ENCODE results near the gene ZNF385C. TPM values are rescaled to one million over a fixed set of nuclear protein-coding genes. Genes with fewer than 3 reads are reported as not detected.
A peak's percentile ranks its signal among the peaks of the same experiment; 100 is the strongest.

Gene ZNF385C
- total RNA-seq, 1 donor from 2014 or later: not detected

DNA sequence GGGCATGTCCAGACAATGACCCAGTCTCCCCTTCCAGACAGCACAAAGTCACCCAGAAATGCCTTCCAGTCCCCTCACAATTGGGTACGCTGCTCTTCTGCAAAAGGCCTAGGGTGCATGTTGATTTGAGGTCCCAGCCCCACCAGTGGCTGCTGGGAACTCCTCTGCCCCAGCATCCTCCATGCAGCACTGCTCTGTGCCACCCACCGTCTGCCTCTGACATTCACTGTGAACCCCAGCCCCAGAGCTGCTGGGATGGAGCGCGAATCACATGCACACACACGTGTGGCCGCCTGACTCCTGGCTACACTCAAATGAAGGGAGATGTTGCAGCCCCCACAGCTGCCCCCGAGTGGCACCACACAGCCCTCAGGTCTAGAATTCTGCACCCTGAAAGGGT lies 46.6 kb downstream of the ZNF385C start:
- no peak for DNase-seq (ENCODE audit: low spot score)

DNA sequence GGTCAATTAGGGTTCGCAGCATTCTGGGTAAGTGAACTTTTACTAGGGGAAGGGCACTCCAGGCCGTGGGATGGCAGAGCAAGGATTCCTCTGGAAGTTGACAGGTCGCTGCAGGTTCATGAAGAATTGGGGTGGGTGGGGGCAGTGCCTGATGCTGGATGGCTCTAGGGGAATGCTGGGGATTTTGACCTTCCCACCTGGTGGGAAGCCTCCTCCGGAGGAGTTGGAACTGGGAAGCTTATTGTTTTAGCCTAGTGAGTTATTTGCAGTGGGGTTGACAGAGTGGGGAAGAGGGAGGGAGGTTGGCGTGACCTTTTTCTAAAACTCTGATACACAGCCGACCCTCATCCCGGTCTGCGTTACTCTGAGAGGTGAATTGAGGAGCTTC lies 47.3 kb downstream of the ZNF385C start:
- no peak for DNase-seq (ENCODE audit: low spot score)

DNA sequence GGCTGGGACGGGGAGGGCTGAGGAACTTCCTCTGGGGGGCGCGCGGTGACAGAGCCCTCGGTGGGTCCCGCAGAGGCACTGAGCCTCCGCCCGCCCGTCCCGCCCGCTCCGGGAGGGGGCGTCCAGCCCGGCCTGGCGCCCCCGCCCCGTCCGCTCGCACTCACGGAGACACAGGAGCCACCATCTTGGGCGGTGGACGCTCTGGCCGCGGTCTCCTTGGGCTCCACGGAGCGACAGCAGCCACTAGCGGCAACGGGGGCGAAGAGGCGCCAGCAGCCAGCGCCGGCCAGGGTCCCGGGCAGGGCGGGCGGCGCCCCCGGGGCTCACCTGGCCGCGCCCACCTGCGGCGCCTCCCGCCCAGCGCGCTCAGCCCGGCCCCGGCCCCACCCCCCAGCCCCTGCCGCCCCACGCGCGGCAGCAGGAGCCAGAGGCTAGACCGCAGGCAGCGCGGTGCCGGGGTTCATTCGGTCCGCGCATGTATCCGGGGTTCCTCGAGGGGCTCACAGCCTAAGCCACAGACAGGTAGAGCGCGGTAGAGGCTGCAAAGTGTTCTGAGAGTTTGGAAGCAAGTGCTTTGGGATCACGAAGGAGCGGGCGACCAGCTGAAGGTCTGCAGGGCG lies 47.8 kb downstream of the ZNF385C start, which contains the start of gene C17orf113:
TSS of gene C17orf113 (minus strand) at position 209 of the 620 bp plus-strand sequence. CDS start 7,225 bp downstream, outside the sequence.
- DNase-seq (ENCODE audit: low spot score): peak; percentile 90

DNA sequence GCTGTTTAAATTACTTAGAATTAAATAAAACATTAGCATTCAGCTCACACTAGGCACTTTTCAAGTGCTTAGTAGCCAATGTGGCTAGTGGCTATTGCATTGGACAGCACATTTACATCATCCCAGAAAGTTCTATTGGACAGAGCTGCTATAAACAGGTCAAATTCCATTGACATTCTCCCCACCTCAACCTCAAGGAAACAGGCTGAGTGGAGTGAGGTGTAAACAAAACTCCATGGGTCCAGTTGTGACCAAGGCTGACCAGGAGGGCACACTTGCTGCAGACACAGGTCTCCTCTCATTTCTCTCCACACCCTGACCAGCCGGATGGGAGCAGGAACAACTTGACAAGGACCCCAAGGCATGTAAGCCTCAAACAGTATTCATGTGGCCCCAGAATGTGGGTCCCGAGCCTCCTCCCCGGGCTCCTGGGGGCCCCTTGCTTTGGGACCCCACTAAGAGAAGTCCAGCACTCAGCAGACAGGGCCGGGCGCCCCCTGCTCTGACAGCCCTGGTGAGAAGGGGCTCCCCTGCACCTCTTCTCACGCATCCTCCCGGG lies 48.4 kb downstream of the ZNF385C start:
- no peak for DNase-seq (ENCODE audit: low spot score)

DNA sequence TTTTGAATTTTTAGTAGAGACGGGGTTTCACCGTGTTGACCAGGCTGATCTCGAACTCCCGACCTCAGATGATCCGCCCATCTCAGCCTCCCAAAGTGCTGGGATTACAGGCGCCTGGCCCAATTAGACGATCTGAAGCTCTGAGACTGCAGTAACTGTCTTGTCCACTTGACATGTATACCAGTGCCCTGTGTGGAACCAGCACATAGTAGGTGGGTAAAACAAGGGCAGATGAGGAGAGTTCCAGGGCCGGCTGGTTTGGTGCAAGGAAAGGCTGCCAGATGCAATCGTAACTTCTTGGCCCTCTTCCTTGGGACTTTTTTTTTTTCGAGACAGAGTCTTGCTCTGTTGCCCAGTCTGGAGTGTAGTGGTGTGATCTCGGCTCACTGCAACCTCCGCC lies 50.9 kb downstream of the ZNF385C start:
- no peak for DNase-seq (ENCODE audit: low spot score)

DNA sequence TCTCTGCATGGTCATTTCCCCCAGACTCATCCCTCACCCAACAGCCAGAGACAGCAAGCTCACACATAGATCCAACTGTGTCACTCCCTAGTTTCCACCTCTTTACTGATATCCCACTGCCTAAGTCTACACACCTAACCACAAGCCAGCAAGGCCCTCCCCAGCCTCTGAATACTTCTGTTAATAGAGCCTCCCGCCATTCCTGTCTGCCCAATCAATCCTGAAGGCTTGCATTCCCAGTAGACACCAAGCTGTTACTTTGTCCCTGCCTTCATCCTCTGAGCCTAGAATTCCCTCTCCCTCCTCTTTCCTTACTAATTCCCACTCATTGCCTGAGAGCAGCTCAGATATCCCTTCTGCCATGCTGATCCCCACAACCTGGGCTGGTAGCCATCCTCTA lies 52.6 kb downstream of the ZNF385C start:
- DNase-seq (ENCODE audit: low spot score): no peak

DNA sequence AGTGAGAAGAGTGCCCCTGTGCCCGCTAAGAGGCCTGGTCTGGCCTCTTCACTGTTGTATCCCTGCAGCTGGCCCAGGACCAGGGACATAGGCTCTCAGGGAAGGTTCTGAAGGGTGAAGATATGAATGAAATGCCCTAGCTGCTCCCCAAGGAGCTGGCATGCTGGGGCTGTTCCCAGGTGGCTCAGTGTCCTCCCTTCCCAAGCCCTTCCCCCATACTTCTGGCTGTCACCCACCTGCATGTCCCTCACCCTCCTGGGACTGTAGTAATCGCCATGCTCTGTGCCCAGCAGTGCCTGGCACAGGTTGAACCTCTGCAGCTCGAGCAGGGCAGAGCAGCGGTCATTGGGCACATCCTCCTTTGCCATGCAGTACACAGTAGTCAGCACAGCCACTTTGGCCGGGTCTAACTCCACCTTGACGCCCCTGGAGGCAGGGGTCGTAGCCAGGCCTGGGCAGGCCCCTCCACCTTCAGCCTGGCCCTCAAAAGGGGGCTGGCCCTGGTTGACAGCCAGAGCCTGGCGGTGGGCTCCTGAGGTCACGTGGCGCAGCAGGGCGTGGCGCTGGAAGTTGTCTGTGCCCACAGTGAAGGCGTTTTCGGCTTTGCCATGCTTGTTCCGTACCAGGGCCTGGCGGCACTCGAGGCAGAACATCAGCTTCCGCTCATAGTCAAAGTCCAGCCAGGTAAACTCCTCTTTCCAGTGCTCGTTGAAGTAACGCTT lies 55.5 kb downstream of the ZNF385C start:
- DNase-seq (ENCODE audit: low spot score): no peak

GRCh38 chr17:42041619-42042018 lies 56.7 kb downstream of the ZNF385C start:
- no peak for DNase-seq (ENCODE audit: low spot score)

DNA sequence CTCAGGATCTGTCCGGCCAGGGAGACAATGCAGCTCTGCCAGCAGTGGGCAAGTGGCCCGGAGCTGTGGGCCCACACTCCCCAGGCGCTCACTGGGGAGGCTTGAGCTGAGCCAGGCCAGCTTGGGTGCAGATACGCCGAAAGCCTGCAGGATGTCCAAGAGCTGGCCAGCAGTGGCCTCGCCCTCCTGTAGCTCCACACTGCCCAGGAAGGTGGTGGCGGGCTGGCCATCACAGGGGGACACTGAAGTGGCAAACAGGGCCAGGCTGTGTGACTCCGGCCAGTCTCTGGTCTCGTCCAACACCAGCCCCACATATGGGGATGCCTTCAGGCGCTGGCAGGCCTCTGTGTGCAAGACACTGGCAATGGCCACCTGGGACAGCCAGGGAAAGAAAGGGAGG lies 57.5 kb downstream of the ZNF385C start:
- DNase-seq (ENCODE audit: low spot score): no peak

DNA sequence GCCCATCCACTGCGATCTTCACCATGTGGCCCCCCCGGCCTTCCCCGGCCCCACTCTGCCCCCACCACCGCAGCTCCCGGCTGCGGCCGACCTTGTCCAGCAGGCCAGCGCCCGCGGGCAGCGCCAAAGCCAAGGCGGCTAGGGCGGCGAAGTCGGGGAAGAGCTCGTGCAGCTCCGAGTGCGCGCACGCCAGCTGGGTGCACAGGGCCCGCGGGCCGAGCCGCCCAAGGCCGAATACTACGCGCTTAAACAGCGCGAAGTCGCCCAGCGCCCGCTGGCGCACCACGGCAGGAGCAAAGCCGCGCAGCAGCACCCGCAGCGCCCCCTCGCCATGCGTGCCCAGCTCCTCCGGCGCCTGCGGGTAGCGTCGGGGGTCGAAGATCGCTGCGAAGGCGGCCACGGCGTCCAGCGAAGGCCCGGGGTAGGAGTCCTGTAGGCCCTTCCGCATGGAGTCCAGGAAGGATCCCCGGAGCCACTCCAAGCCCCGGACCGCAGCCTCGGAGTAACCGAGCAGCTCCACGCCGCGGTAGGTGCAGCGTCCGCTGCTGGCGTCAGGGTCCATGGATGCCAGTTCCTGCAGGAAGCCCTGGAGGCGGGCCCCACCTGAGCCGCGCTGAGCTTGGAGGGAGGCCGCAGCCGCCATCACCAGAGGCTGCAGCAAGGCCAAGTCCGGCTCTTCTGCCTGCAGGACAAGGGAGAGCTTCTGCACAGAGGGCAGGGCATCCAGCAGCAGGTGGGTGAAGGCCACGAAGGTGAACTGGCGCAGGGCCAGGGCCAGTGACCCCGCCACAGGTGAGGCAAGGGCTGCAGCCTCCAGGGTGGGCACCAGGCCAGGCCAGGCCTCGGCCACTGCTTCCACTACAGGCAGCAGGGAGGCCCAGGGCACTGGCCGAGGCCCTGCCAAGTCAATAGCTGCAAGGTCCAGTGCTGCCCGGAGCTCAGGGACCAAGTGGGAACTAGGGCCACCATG lies 58.2 kb downstream of the ZNF385C start:
- DNase-seq (ENCODE audit: low spot score): no peak

- no peak for DNase-seq (ENCODE audit: low spot score)
Measured at GRCh38 chr17:42038221-42038973, 59.9 kb downstream of the ZNF385C start.

DNA sequence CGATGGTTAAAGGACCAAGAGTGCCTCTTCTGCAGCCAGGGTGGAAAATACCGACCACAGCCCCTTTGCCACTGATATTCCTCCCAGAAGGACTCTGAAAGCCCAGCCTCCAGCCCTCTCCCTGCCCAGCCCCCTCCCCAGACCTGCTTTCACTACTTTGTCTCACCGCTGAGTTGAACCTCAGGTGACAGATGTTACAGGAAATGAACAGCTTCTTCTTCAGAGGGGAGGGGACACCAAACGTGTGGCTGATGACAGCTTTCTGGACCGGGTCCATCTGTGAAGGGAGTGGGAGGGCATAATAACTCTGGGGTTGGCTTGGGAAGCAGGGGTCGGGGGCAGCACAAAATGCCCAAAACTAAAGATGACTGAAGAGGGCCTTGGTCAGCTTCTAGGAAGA lies 64.2 kb downstream of the ZNF385C start:
- DNase-seq (ENCODE audit: low spot score): no peak

GRCh38 chr17:42031584-42031983 lies 66.7 kb downstream of the ZNF385C start:
- DNase-seq (ENCODE audit: low spot score): no peak

GRCh38 chr17:42028791-42029127 lies 69.5 kb downstream of the ZNF385C start:
- no peak for DNase-seq (ENCODE audit: low spot score)

DNA sequence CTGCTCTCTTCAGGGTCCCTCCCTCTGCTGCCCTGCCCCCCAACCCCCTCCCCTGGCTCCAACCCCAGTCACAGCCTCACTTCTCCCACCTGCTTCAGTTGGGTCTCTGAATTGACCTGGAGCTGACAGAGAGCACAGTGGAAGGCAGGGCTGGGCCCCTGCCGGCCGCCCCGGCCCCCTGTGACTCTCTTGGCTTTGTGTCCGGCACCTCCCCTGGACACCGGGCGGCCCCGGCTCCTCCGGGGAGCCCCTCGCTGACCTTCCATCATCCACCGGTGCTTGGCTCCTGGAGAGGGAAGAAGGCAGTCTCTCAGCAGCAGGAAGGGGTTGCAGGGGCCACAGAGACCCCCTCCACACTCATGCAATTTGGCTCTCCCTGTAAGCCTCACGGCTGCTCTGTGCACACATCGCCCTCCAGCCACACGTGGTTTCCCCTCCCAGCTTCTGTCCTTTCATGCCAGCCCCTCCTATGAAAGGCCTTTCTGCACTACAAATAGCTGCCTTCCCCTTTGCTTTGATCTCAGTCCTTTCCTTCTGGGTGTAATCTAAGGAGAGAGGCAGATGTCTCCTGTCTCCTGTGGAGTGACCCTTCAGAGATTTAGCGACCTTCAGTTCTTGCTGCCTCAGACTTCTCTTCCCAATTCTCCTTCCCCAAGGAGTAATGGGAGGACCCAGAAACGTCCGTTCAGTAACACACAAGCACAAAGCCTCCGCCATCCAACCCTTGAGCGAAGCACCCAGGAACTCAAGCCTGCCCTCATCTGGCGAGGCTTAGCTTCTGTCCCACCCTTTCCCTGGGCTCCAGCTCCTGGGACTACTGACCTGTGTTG lies 70.1 kb downstream of the ZNF385C start:
- no peak for DNase-seq (ENCODE audit: low spot score)

GRCh38 chr17:42027590-42027889 lies 70.7 kb downstream of the ZNF385C start:
- no peak for DNase-seq (ENCODE audit: low spot score)

DNA sequence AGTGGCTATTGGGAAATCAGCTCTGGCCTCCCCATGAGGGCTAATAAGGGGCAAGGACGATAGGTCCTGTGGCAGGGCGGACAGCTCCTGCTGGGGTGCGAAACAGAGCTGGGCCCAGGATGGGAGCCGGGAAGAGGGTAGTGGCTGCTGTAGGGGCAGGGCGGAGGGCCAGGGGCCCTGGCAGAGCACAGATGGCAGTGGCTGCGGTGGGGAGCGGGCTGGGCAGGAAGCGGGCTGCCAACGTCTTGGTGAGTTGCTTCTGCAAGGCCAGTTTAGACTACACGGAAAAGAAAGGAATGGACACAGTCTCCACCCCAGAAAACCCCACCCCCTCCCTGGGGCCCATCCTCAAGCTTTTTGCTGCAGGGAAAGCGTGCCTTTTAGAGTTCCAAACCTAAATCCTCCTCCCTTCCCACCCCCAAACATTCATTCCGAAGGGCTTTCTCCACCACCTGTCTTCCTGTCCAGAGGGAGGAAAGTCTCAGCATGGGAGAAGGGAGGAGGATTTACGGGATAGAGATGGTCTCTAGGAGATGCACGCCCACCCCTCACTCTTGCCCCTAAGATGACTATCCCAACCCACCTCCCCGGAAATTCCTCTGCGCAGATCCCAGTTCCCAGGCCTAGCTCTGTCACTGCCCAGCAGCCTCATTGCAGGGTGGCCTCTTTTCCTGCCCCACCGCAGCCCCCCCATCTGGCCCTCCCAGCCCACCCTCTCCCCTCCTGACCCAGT lies 71.2 kb downstream of the ZNF385C start:
- no peak for DNase-seq (ENCODE audit: low spot score)

- no peak for DNase-seq (ENCODE audit: low spot score)
Measured at GRCh38 chr17:42025936-42026335, 72.3 kb downstream of the ZNF385C start.

- no peak for DNase-seq (ENCODE audit: low spot score)
Measured at GRCh38 chr17:42025191-42025579, 73.1 kb downstream of the ZNF385C start.
